OCI-LY7 (cell line): ENCODE measurements around the gene C22orf23.

Experiments used
- CTCF ChIP-seq: fragments of 200-600 bp; sonication (generic); conservative IDR thresholded peaks from 2 replicates; pipeline ENCODE4 v1.5.1; 2014; ENCODE audit warnings: mild to moderate bottlenecking, antibody characterized with exemption, low read length, moderate library complexity, mixed read lengths
- EZH2phosphoT487 ChIP-seq: fragments of 200-600 bp; sonication (generic); IDR thresholded peaks from 2 replicates; pipeline ENCODE4 v1.6.1; 2018; ENCODE audit warnings: low read depth, borderline replicate concordance, mild to moderate bottlenecking, mixed run types, antibody characterized with exemption, low read length, moderate library complexity, mixed read lengths

DNA sequence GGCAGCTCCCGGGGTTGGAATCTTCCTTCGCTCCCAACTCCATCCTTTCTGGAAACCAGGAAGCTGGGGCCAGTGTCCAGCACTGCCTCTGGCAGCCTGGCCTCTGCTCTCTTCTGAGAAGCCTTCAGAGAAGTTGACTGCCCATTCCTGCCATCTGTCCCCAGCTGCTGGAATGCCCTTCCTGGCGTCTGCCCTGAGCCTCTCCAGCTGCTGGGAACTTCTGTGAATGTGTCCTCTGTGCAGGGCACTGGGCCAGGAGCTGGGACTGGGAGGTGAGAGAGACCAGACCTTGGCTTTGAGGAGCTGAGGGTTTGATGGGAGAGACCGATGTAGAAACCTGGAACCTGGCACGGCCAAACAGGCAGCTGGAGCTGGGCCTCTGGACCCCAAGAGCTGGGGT, 36.9 kb upstream of the C22orf23 start:
- TF ChIP-seq CTCF (no peak), EZH2phosphoT487 (no peak)
